ENCODE results near the gene PDE8A. TPM values are rescaled to one million over a fixed set of nuclear protein-coding genes. Genes with fewer than 3 reads are reported as not detected.
A peak's percentile ranks its signal among the peaks of the same experiment; 100 is the strongest.
"Not testable (repeated sequence)": the region's sequence is repeated elsewhere in the genome, so short reads cannot be mapped to it uniquely, and the experiment has no call there.

PDE8A gene
- total RNA-seq, 1 donor from 2014 or later: 24.6 TPM

DNA sequence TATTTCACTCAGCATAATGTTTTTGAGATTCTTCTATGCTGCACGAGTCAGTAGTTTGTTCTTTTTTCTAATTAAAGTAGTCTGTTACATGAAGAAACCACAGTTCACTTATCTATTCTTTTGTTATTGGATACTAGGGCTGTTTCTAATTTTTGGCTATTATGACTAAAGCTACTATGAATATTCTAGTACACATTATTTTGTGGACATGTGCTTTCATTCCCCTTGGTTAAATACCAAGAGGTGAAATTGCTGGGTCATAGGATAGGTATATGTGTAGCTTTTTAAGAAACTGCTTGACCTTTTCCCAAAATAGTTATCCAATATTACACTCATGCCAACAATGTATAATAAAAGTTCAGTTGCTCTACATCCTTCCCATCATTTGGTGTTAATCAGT lies 8.9 kb downstream of the PDE8A start:
- TF ChIP-seq, protein P1, sequence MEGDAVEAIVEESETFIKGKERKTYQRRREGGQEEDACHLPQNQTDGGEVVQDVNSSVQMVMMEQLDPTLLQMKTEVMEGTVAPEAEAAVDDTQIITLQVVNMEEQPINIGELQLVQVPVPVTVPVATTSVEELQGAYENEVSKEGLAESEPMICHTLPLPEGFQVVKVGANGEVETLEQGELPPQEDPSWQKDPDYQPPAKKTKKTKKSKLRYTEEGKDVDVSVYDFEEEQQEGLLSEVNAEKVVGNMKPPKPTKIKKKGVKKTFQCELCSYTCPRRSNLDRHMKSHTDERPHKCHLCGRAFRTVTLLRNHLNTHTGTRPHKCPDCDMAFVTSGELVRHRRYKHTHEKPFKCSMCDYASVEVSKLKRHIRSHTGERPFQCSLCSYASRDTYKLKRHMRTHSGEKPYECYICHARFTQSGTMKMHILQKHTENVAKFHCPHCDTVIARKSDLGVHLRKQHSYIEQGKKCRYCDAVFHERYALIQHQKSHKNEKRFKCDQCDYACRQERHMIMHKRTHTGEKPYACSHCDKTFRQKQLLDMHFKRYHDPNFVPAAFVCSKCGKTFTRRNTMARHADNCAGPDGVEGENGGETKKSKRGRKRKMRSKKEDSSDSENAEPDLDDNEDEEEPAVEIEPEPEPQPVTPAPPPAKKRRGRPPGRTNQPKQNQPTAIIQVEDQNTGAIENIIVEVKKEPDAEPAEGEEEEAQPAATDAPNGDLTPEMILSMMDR (conservative IDR thresholded peaks at IDR 0.05; ENCODE audit: low read depth, low read length): no peak
- no peak for DNase-seq (ENCODE audit: low read depth)
- H3K4me3 ChIP-seq (ENCODE audit: low read depth, low read length): no peak overlapping the region

DNA sequence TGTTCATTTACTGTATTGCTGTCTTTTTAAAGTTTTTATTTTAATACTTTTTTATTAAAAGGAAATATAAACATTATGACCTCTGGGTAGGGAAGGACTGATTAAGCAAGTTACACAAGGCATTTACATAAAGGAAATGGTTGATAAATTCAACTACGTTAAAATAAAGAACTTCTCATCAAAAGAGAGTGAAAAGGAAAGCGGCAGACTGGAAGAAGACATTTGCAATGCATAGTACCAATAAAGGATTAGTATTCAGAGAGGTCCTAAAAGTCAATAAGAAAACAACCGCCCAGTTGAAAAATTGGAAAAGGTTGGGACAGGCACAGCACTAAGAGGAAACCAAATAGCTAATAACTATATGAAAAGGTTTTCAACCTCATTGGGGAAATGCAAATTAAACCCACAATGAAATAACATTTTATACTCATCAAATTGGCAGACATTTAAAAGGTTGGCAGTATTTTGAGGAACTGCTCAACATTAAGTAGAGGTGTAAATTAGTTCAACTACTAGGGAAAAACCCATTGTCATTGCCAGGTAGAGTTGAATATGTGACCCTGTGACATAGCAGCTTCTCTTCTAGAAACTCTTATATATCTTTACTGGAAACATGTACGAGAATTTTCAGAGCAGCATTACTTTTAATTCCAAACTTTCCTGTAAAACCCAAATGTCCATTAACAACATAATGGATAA lies 9.5 kb downstream of the PDE8A start:
- DNase-seq (ENCODE audit: low read depth): no peak
- TF ChIP-seq, protein P1 (conservative IDR thresholded peaks at IDR 0.05; ENCODE audit: low read depth, low read length): no peak
- no peak overlapping the region for H3K4me3 ChIP-seq (ENCODE audit: low read depth, low read length)

DNA sequence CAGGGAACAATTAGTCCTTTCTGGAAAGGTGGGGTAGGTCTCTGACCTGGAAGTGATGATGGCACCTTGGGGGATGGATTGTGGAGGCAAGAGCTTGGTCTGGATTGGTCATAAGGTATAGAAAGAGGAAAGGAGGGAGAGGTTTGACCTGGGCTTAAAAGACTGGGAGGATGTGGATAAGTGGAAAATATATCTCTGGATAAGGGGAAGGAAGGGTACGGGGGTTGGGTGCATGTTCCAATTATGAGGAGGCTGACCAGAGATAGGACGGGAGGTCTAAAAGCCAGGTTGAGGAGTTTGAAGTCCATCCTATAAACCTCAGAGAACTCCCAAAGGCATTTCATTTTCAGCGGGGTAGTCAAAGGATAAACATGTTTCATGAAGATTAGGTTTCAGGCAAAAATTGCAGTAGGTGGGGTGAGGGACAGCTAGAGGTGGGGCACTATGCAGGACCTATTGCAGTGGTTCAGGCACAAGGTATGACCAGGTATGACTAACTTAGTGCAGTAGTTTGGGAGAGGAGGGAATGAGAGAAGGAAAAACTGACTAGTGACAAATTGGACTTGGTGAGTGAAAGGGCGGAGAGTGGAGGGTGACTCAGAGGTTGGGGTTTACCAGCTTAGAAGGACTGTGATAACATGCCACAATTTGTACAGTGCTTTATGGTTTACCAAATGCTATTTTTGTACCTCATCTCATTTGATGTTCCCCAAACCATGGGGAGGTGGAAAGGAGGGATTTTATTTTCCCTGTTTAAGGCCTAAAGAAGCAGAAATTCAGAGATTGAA lies 10.7 kb downstream of the PDE8A start:
- DNase-seq (ENCODE audit: low read depth): peak; percentile 57

DNA sequence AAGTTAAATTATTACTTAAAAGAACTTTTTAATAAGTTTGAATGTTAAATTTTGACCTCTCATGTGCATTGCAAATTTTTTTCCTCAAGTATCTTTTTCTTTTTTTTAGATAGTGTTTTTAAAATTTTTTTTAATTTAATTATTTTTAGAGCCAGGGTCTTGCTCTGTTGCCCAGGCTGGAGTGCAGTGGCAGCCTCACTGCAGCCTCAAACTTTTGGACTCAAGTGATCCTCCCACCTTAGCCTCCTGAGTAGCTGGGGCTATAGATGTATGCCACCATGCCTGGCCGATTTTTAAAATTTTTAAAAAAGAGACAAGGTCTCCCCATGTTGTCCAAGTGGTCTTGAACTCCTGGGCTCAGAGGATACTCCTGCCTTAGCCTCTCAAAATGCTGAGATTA lies 14.4 kb downstream of the PDE8A start:
- TF ChIP-seq, protein P1 (conservative IDR thresholded peaks at IDR 0.05; ENCODE audit: low read depth, low read length): no peak
- H3K4me3 ChIP-seq (ENCODE audit: low read depth, low read length): no peak overlapping the region
- DNase-seq (ENCODE audit: low read depth): no peak

More for the DNA sequence above, 10.7 kb downstream of the PDE8A start:
- no peak overlapping the region for H3K4me3 ChIP-seq (ENCODE audit: low read depth, low read length)
- TF ChIP-seq, protein P1 (conservative IDR thresholded peaks at IDR 0.05; ENCODE audit: low read depth, low read length): no peak

DNA sequence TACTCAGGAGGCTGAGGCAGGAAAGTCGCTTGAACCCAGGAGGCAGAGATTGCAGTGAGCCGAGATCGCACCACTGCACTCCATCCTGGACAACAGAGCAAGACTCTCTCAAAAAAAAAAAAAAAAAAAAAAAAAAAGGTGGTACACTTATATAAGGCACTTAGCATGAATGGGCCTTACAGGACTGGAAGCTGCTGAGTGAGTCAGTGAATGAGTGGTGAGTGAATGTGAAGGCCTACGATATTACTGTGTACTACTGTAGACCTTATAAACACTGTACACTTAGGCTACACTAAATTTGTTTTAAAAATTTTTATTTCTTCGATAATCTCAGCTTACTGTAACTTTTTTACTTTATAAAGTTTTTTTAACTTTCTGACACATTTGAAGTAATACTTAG lies 15.1 kb downstream of the PDE8A start:
- H3K4me3 ChIP-seq (ENCODE audit: low read depth, low read length); DNase-seq (ENCODE audit: low read depth): not testable (repeated sequence)

DNA sequence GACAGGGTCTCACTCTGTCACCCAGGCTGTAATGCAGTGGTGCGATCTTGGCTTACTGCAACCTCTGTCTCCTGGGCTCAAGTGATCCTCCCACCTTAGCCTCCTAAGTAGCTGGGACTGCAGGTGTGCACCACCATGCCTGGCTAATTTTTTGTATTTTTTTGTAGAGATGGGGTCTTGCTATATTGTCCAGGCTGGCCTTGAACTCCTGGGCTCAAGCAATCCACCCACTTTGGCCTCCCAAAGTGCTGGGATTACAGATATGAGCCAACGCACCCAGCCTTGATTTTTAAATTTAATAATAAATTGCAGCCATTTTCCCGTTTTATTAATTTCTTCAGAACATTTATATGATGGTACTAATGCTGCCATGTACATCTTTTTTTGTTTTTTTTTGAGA lies 15.6 kb downstream of the PDE8A start:
- DNase-seq (ENCODE audit: low read depth): not testable (repeated sequence)

DNA sequence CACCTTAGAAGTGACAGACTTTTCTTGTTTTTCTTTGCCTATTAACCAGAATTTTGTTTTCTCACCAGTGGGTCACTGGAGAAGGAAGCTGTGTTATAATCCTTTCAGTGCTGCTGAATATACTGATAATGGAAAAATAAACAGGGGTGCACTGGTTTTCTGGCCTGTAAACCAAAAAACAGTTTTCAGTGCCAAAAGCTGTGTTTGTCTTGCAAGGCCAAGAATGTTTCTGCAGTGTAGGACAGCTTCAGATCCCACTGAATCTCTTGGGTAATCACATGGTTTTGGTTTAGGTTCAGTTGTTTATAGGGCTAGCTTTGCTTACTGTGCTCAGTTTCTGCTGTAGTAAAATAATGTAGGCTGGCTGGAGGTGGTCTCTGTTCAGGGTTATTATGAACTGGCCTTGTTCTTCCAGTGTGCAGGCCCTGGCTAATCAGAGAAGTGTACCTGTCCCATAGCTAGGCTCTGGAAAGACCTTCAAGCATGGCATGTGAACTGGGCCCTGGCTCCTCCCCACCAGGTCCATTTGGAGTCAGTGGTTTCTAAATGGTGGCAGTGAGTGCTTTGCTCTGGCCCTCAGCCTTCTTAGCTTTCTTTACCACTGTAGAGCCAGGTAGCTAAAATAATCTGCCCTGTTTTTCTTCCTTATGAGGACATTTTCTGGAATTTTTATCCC lies 18.7 kb downstream of the PDE8A start:
- DNase-seq (ENCODE audit: low read depth): no peak
- H3K4me3 ChIP-seq (ENCODE audit: low read depth, low read length): no peak overlapping the region
- TF ChIP-seq, protein P1 (conservative IDR thresholded peaks at IDR 0.05; ENCODE audit: low read depth, low read length): no peak

More for the DNA sequence above, 15.6 kb downstream of the PDE8A start:
- H3K4me3 ChIP-seq (ENCODE audit: low read depth, low read length): not testable (repeated sequence)
